Activated CD4-positive, alpha-beta T cell treated with anti-CD3 and anti-CD28 coated beads for 24 hours (primary cell): ENCODE measurements around the gene SIK1.
"Not testable (repeated sequence)": the region's sequence is repeated elsewhere in the genome, so short reads cannot be mapped to it uniquely, and the experiment has no call there.

Experiments
- DNase-seq, 2 donors: peaks; one replicate each; pipeline ENCODE4 v3.0.0-alpha.2; 2020; ENCODE audit warnings: low read depth in 2 of 2

Gene SIK1

GRCh38 chr21:43426404-43427241, at the start of gene SIK1:
TSS of gene SIK1 (minus strand) at chr21:43427131. CDS start at chr21:43426178, 953 bp downstream.
- not testable (repeated sequence) for DNase-seq

- DNase-seq, result not testable (repeated sequence)
These were observed 44.8 kb upstream of the SIK1 start for GRCh38 chr21:43471597-43472242.

GRCh38 chr21:43469719-43470458, 43.0 kb upstream of the SIK1 start:
- DNase-seq, result not testable (repeated sequence)

- no peak for DNase-seq
These were observed 40.9 kb upstream of the SIK1 start for GRCh38 chr21:43467785-43468184.

- DNase-seq, result not testable (repeated sequence)
These were observed 38.2 kb upstream of the SIK1 start for GRCh38 chr21:43465159-43465558.

GRCh38 chr21:43463498-43464261, 36.7 kb upstream of the SIK1 start:
- DNase-seq, result not testable (repeated sequence)

GRCh38 chr21:43462932-43463331, 36.0 kb upstream of the SIK1 start:
- DNase-seq, result not testable (repeated sequence)

- not testable (repeated sequence) for DNase-seq
These were observed 33.5 kb upstream of the SIK1 start for GRCh38 chr21:43460475-43460874.

GRCh38 chr21:43458995-43459394, 32.1 kb upstream of the SIK1 start:
- not testable (repeated sequence) for DNase-seq

- not testable (repeated sequence) for DNase-seq
These were observed 29.8 kb upstream of the SIK1 start for GRCh38 chr21:43456616-43457314.

- not testable (repeated sequence) for DNase-seq
These were observed 28.8 kb upstream of the SIK1 start for GRCh38 chr21:43455717-43456116.

- not testable (repeated sequence) for DNase-seq
These were observed 27.2 kb upstream of the SIK1 start for GRCh38 chr21:43454176-43454575.

GRCh38 chr21:43451850-43452249, 24.9 kb upstream of the SIK1 start:
- not testable (repeated sequence) for DNase-seq

GRCh38 chr21:43450287-43450686, 23.4 kb upstream of the SIK1 start:
- not testable (repeated sequence) for DNase-seq

GRCh38 chr21:43447353-43447977, 20.5 kb upstream of the SIK1 start:
- DNase-seq, result not testable (repeated sequence)

- DNase-seq, result not testable (repeated sequence)
These were observed 19.5 kb upstream of the SIK1 start for GRCh38 chr21:43446277-43446932.

GRCh38 chr21:43444524-43444923, 17.6 kb upstream of the SIK1 start:
- not testable (repeated sequence) for DNase-seq

- not testable (repeated sequence) for DNase-seq
These were observed 15.6 kb upstream of the SIK1 start for GRCh38 chr21:43442571-43442970.

- DNase-seq, result not testable (repeated sequence)
These were observed 14.2 kb upstream of the SIK1 start for GRCh38 chr21:43440835-43441727.
